HG03378 (cell line): Measurements from ENCODE around the gene SBDS.
"Not testable (repeated sequence)": the region's sequence is repeated elsewhere in the genome, so short reads cannot be mapped to it uniquely, and the experiment has no call there.

ENCODE experiments used
- ATAC-seq: cut with Tn5 transposase; IDR thresholded peaks from one replicate; pipeline ENCODE4 v1.9.1; 2021; ENCODE audit warnings: mild to moderate bottlenecking, moderate library complexity; ENCODE audit not compliant: unreplicated experiment

Gene SBDS

DNA sequence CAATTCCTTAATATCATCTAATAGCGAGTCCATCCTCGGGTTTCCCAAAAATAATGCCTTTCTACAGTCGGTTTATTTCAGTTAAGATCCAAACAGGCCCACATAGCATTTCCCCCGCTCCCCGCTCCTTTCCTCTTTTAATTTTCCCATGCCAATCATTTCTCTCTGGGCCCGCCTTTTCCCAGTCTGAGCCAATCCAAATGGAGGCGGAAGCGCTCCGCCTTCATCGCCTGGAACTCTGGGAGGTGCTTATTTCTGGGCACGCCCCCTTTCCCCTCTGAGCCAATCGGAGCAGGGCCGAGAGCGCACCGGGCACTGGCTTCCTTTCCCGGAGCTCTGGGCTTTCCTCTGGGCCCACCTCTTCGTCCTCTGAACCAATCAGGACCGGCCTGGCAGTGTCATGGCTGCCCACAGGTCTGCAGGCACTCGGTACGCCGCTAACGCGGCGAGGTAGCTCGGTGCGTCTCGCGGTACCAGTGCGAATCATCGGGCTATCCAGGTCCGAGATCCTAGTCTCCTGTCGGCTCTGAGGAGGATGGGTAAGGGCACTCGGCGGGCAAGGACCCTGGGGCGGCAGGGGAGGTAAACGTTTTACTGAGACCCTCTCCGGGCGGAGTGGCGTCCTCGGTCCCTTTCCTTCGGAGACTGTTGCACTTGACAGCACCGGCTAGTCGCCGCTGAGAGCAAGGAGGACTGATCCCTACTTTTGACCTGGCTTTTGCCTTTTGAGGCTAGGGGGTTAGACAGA lies 1.2 kb upstream of the SBDS start, which contains the start of gene TYW1:
Gene TYW1 (plus strand): TSS at position 390 of the 748 bp plus-strand sequence. CDS start 146 bp downstream, at position 536.
- ATAC-seq = peak; percentile 84

DNA sequence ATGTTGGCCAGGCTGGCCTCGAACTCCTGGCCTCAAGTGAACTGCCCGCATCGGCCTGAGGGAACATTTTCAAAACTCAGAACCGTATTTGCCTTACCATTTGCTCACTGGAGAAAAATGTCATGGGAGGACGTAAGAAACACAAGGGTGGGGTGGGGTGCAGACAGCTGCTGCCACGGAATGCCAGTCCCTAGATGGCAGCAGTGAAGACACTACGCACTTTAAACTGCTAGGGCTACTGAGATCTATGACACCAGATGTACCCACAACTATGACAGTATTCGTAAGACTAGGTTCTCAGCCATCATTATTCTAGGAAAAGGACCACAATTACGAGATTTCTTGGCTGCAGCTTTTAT lies 716 bp downstream of the SBDS start:
- peak; percentile 37 for ATAC-seq

DNA sequence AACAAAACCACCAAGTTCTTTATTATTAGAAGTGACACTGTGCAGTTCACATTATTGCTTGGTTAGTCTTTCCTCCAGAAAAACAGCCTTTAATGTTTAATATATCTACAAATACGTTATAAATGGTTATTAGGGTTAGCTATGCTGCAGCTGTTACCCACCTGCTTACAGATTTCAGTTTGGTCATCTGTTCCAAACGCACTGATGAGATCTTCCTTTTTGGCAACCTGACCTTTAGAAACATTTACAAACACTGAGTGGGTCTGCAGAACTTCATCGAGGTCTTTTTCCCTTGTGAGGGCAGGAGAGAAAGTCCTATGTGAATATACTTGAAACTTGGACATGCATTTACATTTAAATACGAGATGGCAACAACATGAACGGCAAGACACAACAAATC lies 1.3 kb downstream of the SBDS start:
- ATAC-seq = not testable (repeated sequence)

DNA sequence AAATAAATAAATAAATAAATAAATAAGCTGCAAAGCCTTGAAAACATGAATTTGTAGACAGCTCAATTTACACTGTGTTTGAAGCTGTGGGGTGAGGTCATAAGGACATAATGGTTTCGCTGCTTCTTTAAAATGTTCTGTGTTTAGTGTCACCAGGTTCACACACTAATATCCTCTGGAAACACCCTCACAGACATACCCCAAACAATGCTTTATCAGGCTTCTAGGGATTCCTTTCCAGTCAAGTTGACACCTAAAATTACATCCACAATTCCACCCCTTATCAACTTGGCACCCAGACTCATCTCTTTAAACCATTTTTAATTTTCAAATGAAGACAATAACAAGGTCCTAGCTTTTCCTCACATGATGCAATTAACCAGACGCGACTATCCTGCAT lies 5.8 kb downstream of the SBDS start:
- ATAC-seq = not testable (repeated sequence)

DNA sequence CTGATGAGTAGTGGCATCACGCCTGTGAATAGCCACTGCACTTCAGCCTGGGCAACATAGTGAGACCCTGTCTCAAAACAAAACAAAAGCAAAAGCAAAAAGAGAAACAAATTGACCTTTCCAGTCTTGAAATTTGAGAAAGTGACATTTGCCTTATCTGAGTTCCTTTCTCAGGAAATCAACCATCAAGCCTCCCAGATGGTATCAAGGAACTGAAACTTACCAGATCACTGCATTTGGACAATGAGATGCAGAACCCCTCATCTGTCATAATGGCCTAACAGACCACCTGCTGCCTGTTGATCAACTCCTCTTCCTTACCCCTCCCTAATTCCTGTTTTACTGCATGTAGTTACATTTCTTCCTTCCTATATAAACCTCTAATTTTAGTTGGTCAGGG lies 15.1 kb downstream of the SBDS start:
- not testable (repeated sequence) for ATAC-seq

DNA sequence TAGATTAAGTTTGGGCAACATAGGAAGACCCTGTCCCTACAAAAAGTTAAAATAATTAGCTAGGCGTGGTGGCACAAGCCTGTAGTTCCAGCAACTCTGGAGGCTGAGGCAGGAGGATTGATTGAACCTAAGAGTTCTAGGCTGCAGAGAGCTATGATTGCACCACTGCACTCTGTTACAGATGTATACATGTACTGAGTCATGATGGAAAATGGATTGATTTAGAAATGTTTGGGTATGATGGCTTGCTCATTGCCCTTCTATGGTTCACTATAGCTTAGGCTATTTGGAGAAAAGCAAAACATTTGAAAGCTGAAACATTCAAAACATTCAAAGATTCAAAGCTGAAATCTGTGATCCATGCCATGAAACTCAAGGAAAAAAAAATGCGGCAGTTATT lies 16.4 kb downstream of the SBDS start:
- ATAC-seq = not testable (repeated sequence)

DNA sequence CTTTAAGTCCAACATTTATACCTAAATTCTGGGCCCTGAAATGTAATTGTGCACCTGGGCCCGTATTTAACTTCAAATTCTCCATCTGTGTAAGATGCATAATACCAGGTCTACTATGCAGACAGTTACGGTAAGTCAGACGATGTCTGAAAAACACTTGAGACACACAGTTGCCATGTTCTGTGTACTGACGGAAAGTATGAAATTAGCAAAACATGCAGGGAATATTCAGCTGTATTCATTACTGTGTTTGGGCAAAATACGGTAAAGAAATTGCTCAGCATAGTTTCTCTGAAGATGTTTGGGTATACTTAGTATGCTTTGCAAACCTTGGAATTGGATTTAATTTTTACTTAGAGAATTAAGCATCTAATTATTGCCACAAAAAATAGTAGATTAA lies 17.1 kb downstream of the SBDS start:
- not testable (repeated sequence) for ATAC-seq

DNA sequence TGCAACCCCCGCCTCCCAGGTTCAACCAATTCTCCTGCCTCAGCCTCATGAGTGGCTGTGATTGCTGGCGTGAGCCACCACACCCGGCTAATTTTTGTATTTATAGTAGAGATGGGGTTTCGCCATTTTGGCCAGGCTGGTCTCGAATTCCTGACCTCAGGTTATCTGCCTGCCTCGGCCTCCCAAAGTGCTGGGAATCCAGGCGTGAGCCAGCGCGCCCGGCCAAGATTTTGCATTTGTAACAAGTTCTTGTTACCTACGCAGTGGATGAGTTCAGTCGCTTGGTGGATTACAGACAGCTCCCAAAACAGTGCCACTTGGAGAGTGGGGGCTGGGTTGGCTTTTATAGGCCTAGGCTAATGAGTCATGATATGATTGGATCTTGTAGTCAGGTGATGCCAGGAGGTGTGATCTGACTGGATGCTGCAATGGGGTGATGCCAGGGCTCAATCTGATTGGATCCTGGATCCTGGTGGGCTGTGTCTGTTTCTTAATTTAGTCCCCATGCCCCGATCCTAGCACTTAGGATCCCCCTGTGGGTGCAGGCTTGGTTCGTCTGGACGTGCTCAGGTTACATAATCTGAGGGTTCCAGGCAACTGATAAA lies 20.3 kb downstream of the SBDS start:
- no peak for ATAC-seq

DNA sequence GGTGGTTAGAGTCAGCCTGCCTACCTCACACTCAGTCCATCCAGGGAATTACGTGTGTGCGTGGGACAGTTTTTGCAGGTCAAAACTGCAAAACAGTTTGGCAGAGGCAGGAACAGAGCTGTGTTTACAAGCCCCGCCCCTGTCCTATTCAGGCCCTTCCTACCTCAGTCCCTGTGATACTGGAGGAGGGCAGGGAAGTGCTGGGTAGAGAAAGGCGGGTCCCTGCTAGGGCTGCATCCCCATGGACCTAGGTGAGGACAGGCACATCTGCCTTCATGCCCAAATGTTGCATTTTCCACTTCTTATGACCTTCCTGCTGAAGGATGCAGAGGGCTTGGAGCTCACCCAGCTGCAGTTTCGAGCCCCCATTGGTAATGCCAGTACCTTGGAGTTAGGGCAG lies 25.1 kb downstream of the SBDS start:
- ATAC-seq = no peak

DNA sequence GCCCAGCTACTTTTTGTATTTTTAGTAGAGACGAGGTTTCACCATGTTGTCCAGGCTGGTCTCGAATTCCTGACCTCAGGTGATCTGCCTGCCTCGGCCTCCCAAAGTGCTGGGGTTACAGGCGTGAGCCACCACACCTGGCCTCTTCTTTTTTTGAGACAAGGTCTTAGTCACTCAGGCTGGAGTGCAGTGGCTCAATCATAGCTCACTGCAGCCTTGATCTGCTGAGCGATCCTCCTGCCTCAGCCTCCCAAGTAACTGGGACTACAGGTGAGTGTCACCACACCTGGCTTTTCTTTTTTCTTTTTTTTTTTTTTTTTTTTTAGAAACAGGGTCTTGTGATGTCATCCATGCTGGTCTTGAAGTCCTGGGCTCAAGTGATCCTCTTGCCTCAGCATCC lies 26.4 kb downstream of the SBDS start:
- not testable (repeated sequence) for ATAC-seq

DNA sequence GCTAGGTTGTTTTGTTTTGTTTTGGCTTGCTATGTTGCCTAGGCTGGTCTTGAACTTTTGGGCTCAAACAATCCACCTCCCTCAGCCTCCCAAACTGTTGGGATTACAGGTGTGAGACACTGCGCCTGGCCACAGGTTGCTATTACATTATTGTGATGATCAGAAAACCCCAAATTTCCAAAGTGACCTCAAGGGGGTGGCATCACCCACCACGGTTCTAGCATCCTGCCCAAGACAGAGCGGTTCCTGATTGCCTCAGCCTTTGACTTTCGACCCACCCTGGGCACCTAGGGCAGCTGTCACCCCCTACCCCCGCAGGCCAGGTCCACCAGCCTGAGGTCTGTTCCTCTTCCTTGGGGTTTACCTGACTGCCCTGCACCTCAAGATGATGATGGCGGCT lies 28.4 kb downstream of the SBDS start:
- ATAC-seq = no peak

DNA sequence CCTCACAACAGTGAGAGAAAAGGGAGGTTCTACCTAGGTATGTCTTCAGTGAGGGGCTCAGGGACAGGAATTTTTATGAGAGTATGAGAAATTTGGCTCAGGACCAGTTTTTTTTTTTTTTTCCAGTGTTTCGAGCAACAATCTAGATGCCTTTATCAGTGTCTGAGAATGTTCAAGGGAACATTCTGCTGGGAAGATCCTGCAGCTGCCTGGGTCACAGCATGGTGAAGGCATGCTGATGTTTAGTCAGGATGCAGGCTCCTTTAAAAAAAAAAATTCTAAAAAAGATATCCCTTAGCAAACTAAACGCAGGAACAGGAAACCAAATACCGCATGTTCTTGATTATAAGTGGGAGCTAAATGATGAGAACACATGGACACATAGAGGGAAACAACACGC lies 31.0 kb downstream of the SBDS start:
- no peak for ATAC-seq

DNA sequence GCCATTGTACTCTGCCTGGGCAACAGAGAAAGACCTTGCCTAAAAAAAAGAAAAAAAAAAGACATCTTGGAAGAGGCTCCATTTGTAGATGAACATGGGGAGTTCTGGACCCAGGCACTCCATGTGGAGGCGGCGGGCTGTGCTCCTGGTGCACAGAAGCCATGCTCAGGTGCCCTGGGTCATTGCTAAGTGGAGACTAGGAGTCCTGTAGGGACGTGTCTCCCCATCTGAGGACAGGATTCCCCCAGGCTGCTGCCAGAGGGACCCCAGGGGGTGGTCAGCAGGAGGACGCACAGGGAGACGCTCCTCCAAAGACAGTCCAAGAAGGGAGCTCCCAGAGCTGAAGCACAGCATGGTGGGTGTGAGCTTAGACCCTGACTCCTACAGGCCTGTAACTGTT lies 34.3 kb downstream of the SBDS start:
- no peak for ATAC-seq

DNA sequence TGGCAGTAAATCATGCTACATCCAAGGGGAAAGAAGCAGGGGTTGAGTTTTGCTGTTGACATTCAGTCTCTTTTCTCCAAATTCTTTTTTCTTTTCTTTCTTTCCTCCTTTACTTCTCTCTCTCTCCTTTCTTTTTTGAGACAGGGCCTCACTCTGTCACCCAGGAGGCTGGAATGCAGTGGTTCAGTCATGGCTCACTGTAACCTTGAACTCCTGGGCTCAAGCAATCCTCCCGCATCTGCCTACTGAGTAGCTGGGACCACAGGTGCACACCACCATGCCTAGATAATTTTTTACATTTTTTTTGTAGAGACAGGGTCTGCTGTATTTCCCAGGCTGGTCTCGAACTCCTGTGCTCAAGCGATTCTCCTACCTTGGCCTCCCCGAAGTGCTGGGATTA lies 35.2 kb downstream of the SBDS start:
- no peak for ATAC-seq

DNA sequence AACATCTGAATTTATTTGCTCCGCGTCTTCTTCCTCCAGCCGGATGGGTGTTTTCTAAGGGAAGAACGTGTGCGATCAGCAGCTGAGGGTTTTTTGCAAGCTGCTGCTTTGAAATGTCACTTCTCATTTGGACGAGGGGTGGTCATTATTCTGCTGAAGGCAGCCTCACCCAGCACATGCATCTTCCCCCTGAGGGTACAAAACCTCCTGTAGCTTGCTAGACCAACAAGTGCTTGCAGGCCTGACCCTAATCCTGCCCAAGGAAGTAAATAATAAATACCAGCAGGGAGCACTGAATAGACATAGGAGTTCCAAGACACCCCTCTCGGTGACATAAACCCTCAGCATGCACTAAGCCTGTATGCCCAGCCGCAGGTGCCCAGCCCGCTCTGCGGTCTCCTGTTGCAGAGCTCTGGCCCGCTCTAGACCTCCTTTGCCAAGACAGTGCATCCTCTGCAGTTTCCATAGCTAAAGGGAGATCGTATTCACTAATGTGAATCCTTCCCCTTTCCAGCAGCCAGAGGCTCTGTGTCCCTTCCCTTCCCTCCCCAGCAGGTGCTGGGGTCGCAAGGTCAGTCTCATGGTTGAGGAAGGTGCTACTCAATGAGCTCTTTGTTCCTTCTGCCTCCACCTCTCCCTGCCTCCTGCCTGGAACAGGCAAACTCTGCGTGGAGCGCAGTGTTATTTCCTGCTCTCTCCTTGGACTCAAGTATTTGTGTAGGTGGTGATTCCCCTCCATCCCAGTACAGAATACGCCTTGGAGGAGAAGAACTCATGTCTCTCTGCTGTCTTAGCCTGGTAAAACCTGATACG lies 36.6 kb downstream of the SBDS start:
- ATAC-seq = no peak

DNA sequence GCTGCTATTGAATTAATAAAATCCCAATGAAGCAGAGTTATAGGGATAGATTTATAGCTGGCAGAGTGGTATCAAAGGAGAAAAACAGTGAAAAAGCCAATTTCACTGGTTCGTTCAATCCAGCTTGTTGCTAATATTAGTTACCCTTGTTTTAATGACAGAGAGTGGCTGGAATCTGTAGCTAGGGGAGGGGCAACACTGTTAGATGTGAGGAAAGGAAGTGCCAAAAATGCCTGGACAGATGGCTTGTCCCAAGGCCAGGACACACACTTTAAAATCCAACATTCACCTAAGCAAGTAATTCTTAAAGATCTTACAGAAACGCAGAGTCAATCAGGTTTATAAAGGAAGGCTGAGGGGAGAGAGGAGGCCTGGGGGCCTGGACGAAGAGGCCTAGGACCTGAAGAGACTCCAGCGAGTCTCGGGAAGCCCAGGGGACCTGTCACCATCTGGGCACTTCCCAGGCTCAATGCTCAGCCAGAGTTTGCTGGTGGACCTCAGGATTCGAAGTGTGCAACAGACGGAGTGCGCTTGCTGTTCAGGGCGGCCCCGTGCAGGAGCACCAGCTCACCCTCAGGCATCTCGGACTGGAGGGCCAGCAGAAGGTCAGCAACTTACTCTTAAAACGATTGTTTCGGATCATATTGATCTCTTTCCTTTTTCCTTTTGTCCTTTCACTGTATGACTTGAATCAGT lies 37.6 kb downstream of the SBDS start:
- no peak for ATAC-seq

DNA sequence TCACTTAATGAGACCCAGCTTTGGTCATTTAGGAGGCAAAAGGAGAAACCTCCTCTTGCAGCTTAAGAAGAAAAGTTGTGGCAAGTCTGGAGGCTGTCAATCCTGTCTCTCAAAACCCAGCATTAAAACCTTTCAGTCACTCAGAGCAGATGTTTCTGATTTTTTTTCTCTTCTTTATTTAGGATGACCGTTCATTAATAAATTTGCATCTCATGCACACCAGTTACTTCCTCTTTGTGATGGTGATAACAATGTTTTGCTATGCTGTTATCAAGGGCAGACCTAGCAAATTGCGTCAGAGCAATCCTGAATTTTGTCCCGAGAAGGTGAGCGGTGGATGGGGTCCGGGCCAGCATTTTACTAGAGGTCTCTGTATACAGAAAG lies 42.4 kb downstream of the SBDS start:
- ATAC-seq = no peak

DNA sequence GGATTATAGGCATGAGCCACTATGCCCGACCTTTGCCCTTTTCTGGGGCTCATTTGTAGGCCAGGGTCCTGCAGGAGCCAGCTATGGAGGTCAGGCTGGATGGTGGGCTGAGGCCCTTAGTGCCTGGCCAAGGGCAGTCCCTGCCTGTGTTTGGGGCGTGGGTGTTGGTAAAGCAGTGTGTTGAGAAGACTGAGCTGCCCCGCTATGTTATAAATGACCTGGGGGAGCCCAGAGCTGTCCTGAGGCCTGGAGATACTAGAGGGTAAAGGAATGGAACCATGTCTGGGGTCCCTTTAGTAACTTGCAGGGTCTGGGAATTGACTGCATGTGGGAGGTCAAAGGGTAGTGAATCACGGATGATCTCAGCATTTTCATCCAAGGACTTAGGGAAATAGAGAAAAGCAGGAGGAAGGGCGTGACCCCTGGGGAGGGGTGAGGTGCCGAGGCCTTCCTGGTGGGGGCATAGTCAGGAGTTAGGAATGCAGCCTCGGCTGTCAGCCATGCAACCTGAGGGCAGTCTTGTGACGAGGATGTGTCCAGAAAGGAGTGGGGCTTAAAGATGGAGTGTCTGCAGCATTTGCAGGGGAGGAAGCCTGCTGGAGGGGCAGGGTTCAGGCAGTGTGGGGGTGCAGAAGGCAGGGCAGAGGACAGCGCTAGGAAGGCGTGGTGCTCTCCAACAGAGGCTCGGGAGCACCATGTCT lies 42.9 kb downstream of the SBDS start:
- ATAC-seq = no peak

DNA sequence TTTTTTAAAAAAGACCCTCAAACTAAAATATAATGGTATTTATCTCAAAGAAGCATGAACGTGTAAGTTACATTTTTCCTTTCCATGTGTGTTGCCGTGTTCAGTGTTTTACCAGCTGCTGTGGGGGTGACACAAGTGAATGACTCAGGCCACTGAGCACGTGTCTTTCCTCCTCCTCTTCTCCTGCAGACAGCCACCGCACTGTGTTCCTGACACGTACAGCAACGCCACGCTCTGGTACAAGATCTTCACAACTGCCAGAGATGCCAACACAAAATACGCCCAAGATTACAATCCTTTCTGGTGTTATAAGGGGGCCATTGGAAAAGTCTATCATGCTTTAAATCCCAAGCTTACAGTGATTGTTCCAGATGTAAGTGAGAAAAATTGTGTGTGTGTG lies 44.6 kb downstream of the SBDS start:
- no peak for ATAC-seq

DNA sequence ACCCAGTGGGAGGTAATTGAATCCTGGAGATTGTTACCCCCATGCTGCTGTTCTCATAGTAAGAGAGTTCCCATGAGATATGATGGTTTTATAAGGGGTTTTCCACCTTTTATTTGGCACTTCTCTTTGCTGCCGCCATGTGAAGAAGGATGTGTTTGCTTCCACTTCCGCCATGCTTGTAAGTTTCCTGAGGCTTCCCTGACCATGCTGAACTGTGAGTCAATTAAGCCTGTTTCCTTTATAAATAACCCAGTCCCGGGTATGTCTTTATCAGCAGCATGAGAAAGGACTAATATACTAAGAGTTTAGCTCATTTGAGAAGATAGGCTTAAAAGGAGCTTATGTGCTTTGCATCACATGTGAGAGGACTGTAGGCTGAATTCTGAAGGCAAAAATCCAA lies 45.1 kb downstream of the SBDS start:
- ATAC-seq = no peak
